LNCAP (cell line): ENCODE results near the gene IMPDH2.

ENCODE experiments used
- CTCF ChIP-seq: fragments of 450-650 bp; IDR thresholded peaks from 2 replicates; pipeline ENCODE4 v1.5.1; 2017; ENCODE audit warnings: mild to moderate bottlenecking

Gene IMPDH2

DNA sequence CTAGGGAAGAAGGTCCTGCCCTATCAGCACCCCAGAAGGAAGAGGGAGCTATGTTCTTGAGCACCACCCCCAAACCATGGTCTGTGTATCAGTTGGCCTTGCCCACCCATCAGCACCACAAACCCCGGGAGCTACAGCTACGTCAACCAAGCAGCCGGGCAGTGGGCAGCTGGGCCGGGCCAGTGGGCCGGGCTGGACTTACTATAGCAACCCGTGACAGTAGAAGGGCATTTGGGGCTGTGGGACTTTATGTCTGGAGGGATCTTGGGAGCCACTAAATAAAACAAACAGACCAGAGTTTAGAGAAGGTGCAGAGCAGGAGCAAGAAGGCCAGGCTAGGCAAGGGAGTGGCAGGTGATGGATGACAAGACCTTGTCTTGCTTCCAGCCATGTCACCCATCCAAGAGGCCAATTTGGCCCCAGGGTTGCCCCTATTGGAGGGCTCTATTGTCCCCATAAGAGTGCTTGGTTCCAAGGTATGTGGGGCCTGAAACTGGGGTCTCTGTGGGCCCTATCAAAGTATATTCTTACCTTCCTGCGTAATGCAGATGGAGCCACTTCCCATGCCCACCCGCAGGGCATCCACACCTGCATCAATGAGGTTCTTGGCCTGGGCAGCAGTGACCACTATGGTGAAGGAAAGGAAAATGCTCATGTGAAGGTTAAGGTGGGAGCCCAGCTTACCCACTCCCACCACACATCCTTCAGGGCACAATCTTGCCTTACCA lies 3.2 kb downstream of the IMPDH2 start:
- no peak for TF ChIP-seq CTCF

GRCh38 chr3:49025005-49025792 lies 4.0 kb downstream of the IMPDH2 start:
- no peak for TF ChIP-seq CTCF

- TF ChIP-seq CTCF = no peak
Observed at GRCh38 chr3:49024449-49024848, 4.7 kb downstream of the IMPDH2 start.

DNA sequence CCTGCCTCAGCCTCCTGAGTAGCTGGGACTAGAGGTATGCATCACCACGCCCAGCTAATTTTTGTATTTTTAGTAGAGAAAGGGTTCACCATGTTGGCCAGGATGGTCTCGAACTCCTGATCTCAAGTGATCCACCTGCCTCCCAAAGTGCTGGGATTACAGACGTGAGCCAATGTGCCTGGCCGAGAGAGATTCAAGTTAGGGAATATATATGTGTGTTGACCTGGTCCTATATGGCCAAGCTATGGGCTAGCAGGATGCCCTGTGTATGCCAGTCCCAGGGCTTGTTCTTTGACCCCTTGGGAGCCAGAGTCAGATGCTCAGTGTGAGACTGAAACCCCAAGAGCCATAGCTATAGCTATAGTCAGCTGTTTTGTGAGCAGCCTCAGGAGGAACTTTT lies 5.4 kb downstream of the IMPDH2 start:
- no peak for TF ChIP-seq CTCF

DNA sequence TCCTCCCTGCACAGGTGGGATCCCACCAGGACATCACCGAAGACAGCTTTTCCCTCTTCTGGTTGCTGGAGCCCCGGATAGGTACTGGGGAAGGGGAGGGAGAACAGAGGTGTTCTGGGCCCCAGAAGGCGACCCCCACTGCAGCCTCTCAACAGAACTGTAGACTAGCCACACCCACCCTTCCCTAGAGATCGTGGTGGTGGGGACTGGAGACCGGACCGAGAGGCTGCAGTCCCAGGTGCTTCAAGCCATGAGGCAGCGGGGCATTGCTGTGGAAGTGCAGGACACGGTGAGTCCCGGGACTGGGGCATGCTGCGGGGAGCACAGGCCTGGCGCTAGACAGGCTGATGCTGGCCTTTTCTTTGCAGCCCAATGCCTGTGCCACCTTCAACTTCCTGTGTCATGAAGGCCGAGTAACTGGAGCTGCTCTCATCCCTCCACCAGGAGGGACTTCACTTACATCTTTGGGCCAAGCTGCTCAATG lies 6.5 kb downstream of the IMPDH2 start:
- no peak for TF ChIP-seq CTCF

DNA sequence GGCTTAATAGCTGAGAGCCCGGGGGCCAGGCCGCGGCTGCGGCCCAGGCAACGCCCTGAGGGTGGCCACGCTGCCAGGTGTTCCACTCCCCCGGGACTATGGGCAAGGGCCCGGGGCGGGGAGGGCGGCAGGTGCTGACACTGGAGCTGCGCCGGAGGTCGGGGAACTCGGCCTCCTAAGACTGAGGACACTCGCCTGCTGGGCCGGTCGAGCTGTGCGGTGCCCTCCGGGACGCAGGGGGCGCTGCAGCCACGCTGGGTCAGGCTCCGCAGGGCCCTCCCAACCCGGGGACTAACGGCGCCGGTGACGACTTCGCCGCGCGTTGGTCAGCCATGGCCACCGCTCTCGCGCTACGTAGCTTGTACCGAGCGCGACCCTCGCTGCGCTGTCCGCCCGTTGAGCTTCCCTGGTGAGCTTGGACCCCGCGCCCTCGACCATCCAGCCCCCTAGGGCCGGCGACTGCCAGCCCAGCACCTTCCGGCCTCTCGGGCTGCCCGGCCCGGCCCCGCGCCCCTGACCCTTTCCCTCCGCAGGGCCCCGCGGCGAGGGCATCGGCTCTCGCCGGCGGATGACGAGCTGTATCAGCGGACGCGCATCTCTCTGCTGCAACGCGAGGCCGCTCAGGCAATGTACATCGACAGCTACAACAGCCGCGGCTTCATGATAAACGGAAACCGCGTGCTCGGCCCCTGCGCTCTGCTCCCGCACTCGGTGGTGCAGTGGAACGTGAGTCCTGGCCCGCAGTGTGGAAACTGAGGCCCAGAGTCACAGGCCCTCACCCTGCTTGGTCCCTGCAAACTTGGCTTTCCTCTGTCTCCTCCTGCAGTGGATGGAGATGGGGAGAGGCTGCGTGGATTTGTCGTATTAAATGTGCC lies 7.1 kb downstream of the IMPDH2 start, which contains the start of gene NDUFAF3:
TSS of gene NDUFAF3 (plus strand) at position 309 of the 875 bp plus-strand sequence. CDS start at position 333, 24 bp downstream.
- TF ChIP-seq CTCF = peak; percentile 90

DNA sequence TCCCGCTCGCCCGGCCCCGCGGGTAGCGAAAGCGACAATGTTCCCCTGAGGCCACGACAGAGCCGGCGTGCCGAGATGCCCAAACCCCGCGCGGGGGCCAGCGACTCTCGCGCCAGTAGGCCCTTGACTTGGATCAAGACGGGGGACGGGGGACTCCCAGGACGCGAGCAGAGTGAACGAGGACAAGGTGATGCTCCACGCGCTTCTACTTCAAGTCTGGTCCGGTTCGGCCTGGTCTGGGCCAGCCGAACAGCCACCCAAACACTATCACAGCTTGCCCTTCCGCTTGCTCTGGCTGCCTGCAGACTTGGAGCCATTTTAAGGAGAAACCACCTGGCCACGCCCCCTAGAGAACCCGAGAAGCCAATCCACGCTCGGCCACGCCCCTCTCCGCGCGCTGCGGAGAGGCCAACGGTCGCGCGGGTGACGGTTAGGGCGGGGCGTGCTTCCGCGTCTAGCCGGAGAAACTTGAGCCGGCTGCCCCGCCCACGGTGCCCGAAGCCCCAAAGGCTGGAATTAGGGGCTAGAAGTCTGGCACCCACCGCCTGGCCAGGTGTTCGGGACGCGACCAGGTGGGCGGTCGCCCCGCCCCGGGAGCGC lies 7.9 kb downstream of the IMPDH2 start:
- no peak for TF ChIP-seq CTCF
